Spleen (tissue), 11 donors: ENCODE data around the gene ADGRL3. TPM values are rescaled to one million over a fixed set of nuclear protein-coding genes. Genes with fewer than 3 reads are reported as not detected.

Experiments
- DNase-seq: peaks from one replicate; pipeline ENCODE4 v3.0.0-alpha.2; 2020
- H3K27ac ChIP-seq, 8 donors: fragments of 200-600 bp; sonication (generic) in 7 of 8; 1 replicate in 4 of 8; 2 replicates in 4 of 8; pipeline versions ENCODE4 v1.5.0 to v1.8.0; 2016 to 2021; ENCODE audit warnings: inconsistent platforms in 4 of 8, mild to moderate bottlenecking in 4 of 8, moderate library complexity in 1 of 8
- H3K27me3 ChIP-seq, 7 donors: fragments of 200-600 bp; sonication (generic) in 6 of 7; replicated peaks in 1 of 7; 1 replicate in 4 of 7; 2 replicates in 3 of 7; pipeline versions ENCODE4 v1.5.0 to v1.8.0; 2016 to 2021; ENCODE audit warnings: inconsistent platforms in 3 of 7, mild to moderate bottlenecking in 1 of 7
- H3K36me3 ChIP-seq, 6 donors: fragments of 200-600 bp; sonication (generic) in 5 of 6; 1 replicate in 4 of 6; 2 replicates in 2 of 6; pipeline versions ENCODE4 v1.5.0 to v1.8.0; 2016 to 2021; ENCODE audit warnings: inconsistent platforms in 2 of 6
- H3K4me1 ChIP-seq, 6 donors: fragments of 200-600 bp; sonication (generic) in 5 of 6; 1 replicate in 3 of 6; 2 replicates in 3 of 6; pipeline versions ENCODE4 v1.5.0 to v1.8.0; 2016 to 2021; ENCODE audit warnings: inconsistent platforms in 3 of 6
- H3K4me3 ChIP-seq, 8 donors: fragments of 200-600 bp; sonication (generic) in 7 of 8; 1 replicate in 4 of 8; 2 replicates in 4 of 8; pipeline versions ENCODE4 v1.5.0 to v1.8.0; 2016 to 2021; ENCODE audit warnings: inconsistent platforms in 4 of 8, mild to moderate bottlenecking in 4 of 8, moderate library complexity in 2 of 8
- H3K9me3 ChIP-seq, 8 donors: fragments of 200-600 bp; sonication (generic) in 7 of 8; 1 replicate in 4 of 8; 2 replicates in 4 of 8; pipeline versions ENCODE4 v1.5.0 to v1.8.0; 2016 to 2021; ENCODE audit warnings: inconsistent platforms in 4 of 8
- POLR2A ChIP-seq, 3 donors: fragments of 450-650 bp; IDR thresholded peaks; one replicate each; pipeline ENCODE4 v1.5.1; 2017; ENCODE audit warnings: antibody characterized with exemption in 3 of 3, mild to moderate bottlenecking in 1 of 3
- POLR2AphosphoS5 ChIP-seq, 3 donors: sonication (generic); formaldehyde crosslinking; IDR thresholded peaks; one replicate each; pipeline ENCODE4 v1.5.1; 2017; ENCODE audit warnings: antibody characterized with exemption in 3 of 3
- WGBS, 5 donors: extraction: QIAGEN DNeasy Blood & Tissue Kit in 3 of 5; methylation state at CpG; one replicate each; pipeline versions ENCODE4 v1.1.5 to v1.1.7; 2013 to 2018; 5-methylcytosine and 5-hydroxymethylcytosine counted together
- intact Hi-C: fragments of 100-400 bp; cut with DNase I; formaldehyde crosslinking; loops from one replicate; pipeline ENCODE4 v1.15.0; 2023; ENCODE audit warnings: low total_unique reads
- polyA plus RNA-seq, 3 donors: library from polyadenylated mRNA; stranded (reverse); fragments of 200-250 nt; gene quantifications; one replicate each; pipeline ENCODE4 v1.2.1, GENCODE V29; 2013
- total RNA-seq, 7 donors: library from RNA; depleted of rRNA in 3 of 7; stranded (reverse); fragments of >200 nt in 3 of 7; fragmentation: NEBNext Ultra II Directional in 4 of 7; extraction: Animal tissue kit (Norgen Biotek cat#: 25700) in 4 of 7; gene quantifications; one replicate each; pipeline versions ENCODE4 v1.1.0 to v1.2.1, GENCODE V29; 2016 to 2021
- TF ChIP-seq, protein P1 (sequence below), 11 experiments: fragments of 200-600 bp in 7 of 11; fragments of 450-650 bp in 4 of 11; sonication (generic) in 4 of 11; IDR thresholded peaks in 8 of 11; conservative IDR thresholded peaks in 3 of 11; 1 replicate in 7 of 11; 2 replicates in 4 of 11; pipeline versions ENCODE4 v1.4.0 to v1.8.0; 2016 to 2021; ENCODE audit warnings: antibody characterized with exemption in 11 of 11, inconsistent platforms in 4 of 11, mild to moderate bottlenecking in 1 of 11
- donor health status: healthy with polysubstance abuse.
- donor health status: DM: no; HTN: no; CAD: no; lungs with moderate emphysema.
- donor health status: DM: no; HTN: no; CAD: no.
- donor health status: Bipolar disorder and iron deficiency.
- donor health status: healthy.
- donor health status: DM: no; HTN: no; CAD: no.
- donor health status: DM: yes; HTN: yes; CAD: no.

ADGRL3 gene
- total and polyA plus RNA-seq, 10 donors: 0.09 to 0.92 (median 0.46) TPM; not detected in 1

- H3K27me3 ChIP-seq: no peaks in the 10 kb centered on the region
- no peaks in the 10 kb centered on the region for H3K36me3 ChIP-seq
- 73 to 85% (median 83%) methylated on average over 2 of the region's 2 CpGs for WGBS, 5 donors
- H3K27ac ChIP-seq: no peak overlapping the region
- peaks cover 0 to 12% (median 0%) of the 10 kb centered on the region in 8 donors for H3K9me3 ChIP-seq
- DNase-seq: no peak
- H3K4me1 ChIP-seq: no peaks in the 10 kb centered on the region
- H3K4me3 ChIP-seq: no peak overlapping the region
- TF ChIP-seq POLR2AphosphoS5 (IDR thresholded peaks at IDR 0.05) (no peak), POLR2A (IDR thresholded peaks at IDR 0.05) (no peak)
- TF ChIP-seq, protein P1, sequence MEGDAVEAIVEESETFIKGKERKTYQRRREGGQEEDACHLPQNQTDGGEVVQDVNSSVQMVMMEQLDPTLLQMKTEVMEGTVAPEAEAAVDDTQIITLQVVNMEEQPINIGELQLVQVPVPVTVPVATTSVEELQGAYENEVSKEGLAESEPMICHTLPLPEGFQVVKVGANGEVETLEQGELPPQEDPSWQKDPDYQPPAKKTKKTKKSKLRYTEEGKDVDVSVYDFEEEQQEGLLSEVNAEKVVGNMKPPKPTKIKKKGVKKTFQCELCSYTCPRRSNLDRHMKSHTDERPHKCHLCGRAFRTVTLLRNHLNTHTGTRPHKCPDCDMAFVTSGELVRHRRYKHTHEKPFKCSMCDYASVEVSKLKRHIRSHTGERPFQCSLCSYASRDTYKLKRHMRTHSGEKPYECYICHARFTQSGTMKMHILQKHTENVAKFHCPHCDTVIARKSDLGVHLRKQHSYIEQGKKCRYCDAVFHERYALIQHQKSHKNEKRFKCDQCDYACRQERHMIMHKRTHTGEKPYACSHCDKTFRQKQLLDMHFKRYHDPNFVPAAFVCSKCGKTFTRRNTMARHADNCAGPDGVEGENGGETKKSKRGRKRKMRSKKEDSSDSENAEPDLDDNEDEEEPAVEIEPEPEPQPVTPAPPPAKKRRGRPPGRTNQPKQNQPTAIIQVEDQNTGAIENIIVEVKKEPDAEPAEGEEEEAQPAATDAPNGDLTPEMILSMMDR (IDR thresholded peaks at IDR 0.05 in 8 of 11, conservative IDR thresholded peaks at IDR 0.05 in 3 of 11): no peak
- intact Hi-C loops: no loop called here
Measured at GRCh38 chr4:61997831-61998230, 797.7 kb downstream of the ADGRL3 start.

- DNase-seq: no peak
- 76 to 88% (median 83%) methylated on average over 1 of the region's 1 CpG for WGBS, 5 donors
- peaks cover 0 to 14% (median 0%) of the 10 kb centered on the region in 8 donors for H3K9me3 ChIP-seq
- TF ChIP-seq, protein P1 (IDR thresholded peaks at IDR 0.05 in 8 of 11, conservative IDR thresholded peaks at IDR 0.05 in 3 of 11): no peak
- TF ChIP-seq POLR2A (IDR thresholded peaks at IDR 0.05) (no peak), POLR2AphosphoS5 (IDR thresholded peaks at IDR 0.05) (no peak)
- no peaks in the 10 kb centered on the region for H3K27me3 ChIP-seq
- no peaks in the 10 kb centered on the region for H3K36me3 ChIP-seq
- no peak overlapping the region for H3K4me3 ChIP-seq
- no peak overlapping the region for H3K27ac ChIP-seq
- no peaks in the 10 kb centered on the region for H3K4me1 ChIP-seq
- intact Hi-C loops: no loop called here
Measured at GRCh38 chr4:62003695-62004094, 803.6 kb downstream of the ADGRL3 start.

DNA sequence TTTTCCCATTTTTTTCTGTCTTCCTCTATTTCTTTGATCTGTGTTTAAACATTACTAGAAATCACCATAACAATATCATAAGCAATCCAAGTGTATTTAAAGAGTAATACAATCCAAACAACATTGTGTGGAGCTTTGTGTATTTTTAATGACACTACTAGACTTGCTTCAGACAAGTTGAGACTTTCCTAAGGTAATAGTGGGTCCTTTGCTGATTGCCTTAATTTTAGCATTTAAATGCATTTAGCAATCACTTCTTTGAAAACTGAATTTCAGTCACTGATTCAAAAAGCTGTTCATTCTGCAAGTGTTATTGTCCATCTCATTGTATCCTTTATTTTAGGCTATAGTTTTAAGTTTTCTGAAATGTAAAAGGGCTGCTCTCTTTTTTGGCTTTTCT lies 804.8 kb downstream of the ADGRL3 start:
- Histone ChIP-seq H3K9me3 (peaks cover 0 to 14% (median 0%) of the 10 kb centered on the region in 8 donors), H3K27ac (no peak overlapping the region), H3K4me3 (no peak overlapping the region), H3K36me3 (no peaks in the 10 kb centered on the region), H3K27me3 (no peaks in the 10 kb centered on the region), H3K4me1 (no peaks in the 10 kb centered on the region)
- TF ChIP-seq, protein P1 (IDR thresholded peaks at IDR 0.05 in 8 of 11, conservative IDR thresholded peaks at IDR 0.05 in 3 of 11): no peak
- TF ChIP-seq POLR2A (IDR thresholded peaks at IDR 0.05) (no peak), POLR2AphosphoS5 (IDR thresholded peaks at IDR 0.05) (no peak)
- intact Hi-C loops: no loop called here
- no peak for DNase-seq

DNA sequence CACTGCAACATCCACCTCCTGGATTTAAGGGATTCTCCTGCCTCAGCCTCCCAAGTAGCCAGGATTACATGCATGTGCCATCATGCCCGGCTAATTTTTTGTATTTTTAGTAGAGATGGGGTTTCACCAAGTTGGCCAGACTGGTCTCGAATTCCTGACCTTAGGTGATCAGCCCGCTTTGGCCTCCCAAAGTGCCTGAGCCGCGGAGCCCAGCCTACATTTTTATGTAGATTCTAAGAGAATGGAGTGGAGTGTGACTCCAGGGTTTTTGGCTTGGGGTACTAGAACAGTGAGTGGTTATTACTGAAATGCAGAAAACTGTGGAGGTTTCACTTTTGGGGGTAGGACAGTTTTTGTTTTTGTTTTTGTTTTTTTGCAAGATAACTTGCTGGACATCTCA lies 806.0 kb downstream of the ADGRL3 start:
- Histone ChIP-seq H3K36me3 (no peaks in the 10 kb centered on the region), H3K4me1 (no peaks in the 10 kb centered on the region), H3K27me3 (no peaks in the 10 kb centered on the region), H3K9me3 (peaks cover 0 to 14% (median 0%) of the 10 kb centered on the region in 8 donors), H3K4me3 (no peak overlapping the region), H3K27ac (no peak overlapping the region)
- TF ChIP-seq POLR2A (IDR thresholded peaks at IDR 0.05) (no peak), POLR2AphosphoS5 (IDR thresholded peaks at IDR 0.05) (no peak)
- TF ChIP-seq, protein P1 (IDR thresholded peaks at IDR 0.05 in 8 of 11, conservative IDR thresholded peaks at IDR 0.05 in 3 of 11): no peak
- WGBS, 5 donors: 76 to 95% (median 86%) methylated on average over 5 of the region's 5 CpGs
- intact Hi-C loops: no loop called here
- no peak for DNase-seq
